Tibial artery (tissue), 4 donors: ENCODE results near the gene GLP2R.

ENCODE experiments used
- DNase-seq, 2 donors: peaks; one replicate each; pipeline ENCODE4 v3.0.0-alpha.2; 2019
- H3K27ac ChIP-seq, 2 donors: fragments of 200-600 bp; sonication (generic) in 1 of 2; 1 replicate in 1 of 2; 2 replicates in 1 of 2; pipeline ENCODE4 v1.5.1; 2018 to 2019; ENCODE audit warnings: mild to moderate bottlenecking in 1 of 2
- H3K27me3 ChIP-seq, 2 donors: fragments of 200-600 bp; sonication (generic) in 1 of 2; one replicate each; pipeline versions ENCODE4 v1.5.1 to v1.6.0; 2016 to 2019
- H3K36me3 ChIP-seq, 3 donors: fragments of 200-600 bp; sonication (generic) in 2 of 3; one replicate each; pipeline ENCODE4 v1.5.1; 2016 to 2019; ENCODE audit warnings: mild to moderate bottlenecking in 2 of 3
- H3K4me1 ChIP-seq, 4 donors: fragments of 200-600 bp; sonication (generic) in 2 of 4; 1 replicate in 3 of 4; 2 replicates in 1 of 4; pipeline ENCODE4 v1.5.1; 2016 to 2019
- H3K4me3 ChIP-seq, 2 donors: fragments of 200-600 bp; sonication (generic) in 1 of 2; 1 replicate in 1 of 2; 2 replicates in 1 of 2; pipeline ENCODE4 v1.5.1; 2018 to 2019; ENCODE audit warnings: mild to moderate bottlenecking in 2 of 2
- H3K9me3 ChIP-seq, 3 donors: fragments of 200-600 bp; sonication (generic) in 1 of 3; one replicate each; pipeline ENCODE4 v1.5.1; 2016 to 2019
- intact Hi-C: fragments of 100-400 bp; cut with DNase I; formaldehyde crosslinking; loops from one replicate; pipeline ENCODE4 v1.15.0; 2023; ENCODE audit warnings: low total_unique reads
- TF ChIP-seq, protein P1 (sequence below), 2 experiments: fragments of 200-600 bp in 1 of 2; fragments of 450-650 bp in 1 of 2; IDR thresholded peaks; one replicate each; pipeline ENCODE4 v1.5.1; 2017 to 2019; ENCODE audit warnings: antibody characterized with exemption in 2 of 2, mild to moderate bottlenecking in 1 of 2, moderate library complexity in 1 of 2

The GLP2R gene

DNA sequence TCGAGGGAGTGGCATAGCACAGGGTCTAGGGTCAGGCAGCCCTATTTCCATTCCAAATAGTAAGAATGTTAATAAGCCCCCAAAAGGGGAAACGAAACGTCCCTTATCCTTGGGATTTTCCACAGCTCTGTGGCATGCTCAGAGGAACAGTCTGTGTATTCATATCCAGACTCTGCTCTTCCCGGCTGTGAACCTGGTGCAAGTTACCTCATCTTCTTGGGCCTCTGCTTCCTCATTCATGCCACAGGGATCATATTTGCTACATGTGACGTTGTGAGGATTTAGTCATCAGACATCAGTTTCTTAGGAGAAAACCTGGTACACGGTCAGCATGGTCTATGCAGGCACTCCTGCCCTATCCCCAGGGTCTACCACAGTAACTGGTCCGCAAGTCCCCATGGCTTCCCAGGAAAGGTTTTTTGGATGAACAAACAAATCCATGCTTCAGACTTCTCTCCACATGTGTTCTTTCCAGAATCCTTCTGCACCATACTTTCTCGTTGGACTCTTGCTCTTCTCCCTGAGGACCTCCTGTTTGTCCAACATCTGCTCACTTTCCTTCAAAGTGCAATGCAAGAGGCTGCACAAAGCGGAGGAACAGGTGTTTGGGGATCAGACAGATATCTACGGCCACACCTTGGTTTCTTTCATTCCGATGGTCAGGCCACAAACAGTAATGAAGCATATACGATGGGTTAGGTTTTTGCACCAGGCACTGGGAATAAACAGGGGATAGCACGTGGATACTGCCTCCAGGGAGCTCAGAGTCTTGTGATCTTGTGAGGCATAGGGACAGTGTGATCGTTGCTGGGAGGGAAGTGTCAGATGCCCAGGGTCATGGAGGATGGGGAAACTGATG, 17.7 kb downstream of the GLP2R start:
- Histone ChIP-seq H3K4me1 (peaks cover 0 to 22% (median 15%) of the 10 kb centered on the region in 4 donors), H3K36me3 (no peaks in the 10 kb centered on the region), H3K27ac (peak overlapping the region; percentile 59 to 64), H3K27me3 (no peaks in the 10 kb centered on the region), H3K4me3 (no peak overlapping the region), H3K9me3 (no peaks in the 10 kb centered on the region)
- TF ChIP-seq, protein P1, sequence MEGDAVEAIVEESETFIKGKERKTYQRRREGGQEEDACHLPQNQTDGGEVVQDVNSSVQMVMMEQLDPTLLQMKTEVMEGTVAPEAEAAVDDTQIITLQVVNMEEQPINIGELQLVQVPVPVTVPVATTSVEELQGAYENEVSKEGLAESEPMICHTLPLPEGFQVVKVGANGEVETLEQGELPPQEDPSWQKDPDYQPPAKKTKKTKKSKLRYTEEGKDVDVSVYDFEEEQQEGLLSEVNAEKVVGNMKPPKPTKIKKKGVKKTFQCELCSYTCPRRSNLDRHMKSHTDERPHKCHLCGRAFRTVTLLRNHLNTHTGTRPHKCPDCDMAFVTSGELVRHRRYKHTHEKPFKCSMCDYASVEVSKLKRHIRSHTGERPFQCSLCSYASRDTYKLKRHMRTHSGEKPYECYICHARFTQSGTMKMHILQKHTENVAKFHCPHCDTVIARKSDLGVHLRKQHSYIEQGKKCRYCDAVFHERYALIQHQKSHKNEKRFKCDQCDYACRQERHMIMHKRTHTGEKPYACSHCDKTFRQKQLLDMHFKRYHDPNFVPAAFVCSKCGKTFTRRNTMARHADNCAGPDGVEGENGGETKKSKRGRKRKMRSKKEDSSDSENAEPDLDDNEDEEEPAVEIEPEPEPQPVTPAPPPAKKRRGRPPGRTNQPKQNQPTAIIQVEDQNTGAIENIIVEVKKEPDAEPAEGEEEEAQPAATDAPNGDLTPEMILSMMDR (IDR thresholded peaks at IDR 0.05) = no peak
- DNase-seq = no peak
- intact Hi-C loops = no loop called here

DNA sequence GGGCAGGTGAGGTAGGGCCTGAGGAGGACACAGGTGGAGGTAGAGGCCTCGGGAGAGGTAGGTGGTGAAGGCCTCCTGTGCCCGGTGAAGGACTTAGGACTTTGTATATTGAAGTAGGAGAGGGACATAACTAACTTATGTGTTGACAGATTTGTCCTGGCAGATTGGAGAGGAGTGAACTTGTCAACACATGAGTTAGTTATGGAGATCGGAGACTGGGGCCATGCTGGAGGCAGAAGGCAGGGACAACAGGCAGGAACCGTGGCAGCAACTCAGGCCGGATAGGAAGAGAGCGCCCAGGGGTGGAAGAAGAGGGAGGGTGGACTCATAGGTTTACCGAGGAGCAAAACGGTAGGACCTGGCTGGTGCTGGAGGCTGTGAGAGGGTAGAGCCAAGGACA, 18.4 kb downstream of the GLP2R start:
- intact Hi-C loops = no loop called here
- H3K27me3 ChIP-seq = no peaks in the 10 kb centered on the region
- no peak overlapping the region for H3K4me3 ChIP-seq
- TF ChIP-seq, protein P1 (IDR thresholded peaks at IDR 0.05) = no peak
- peaks cover 0 to 21% (median 15%) of the 10 kb centered on the region in 4 donors for H3K4me1 ChIP-seq
- no peak for DNase-seq
- H3K9me3 ChIP-seq = no peaks in the 10 kb centered on the region
- no peaks in the 10 kb centered on the region for H3K36me3 ChIP-seq
- peak overlapping the region in 1 of 2 donors; percentile 59 for H3K27ac ChIP-seq

GRCh38 chr17:9845306-9845705, 19.6 kb downstream of the GLP2R start:
- no peak overlapping the region for H3K4me3 ChIP-seq
- no peaks in the 10 kb centered on the region for H3K27me3 ChIP-seq
- H3K36me3 ChIP-seq = no peaks in the 10 kb centered on the region
- intact Hi-C loops = no loop called here
- H3K9me3 ChIP-seq = no peaks in the 10 kb centered on the region
- H3K4me1 ChIP-seq = peaks cover 0 to 21% (median 15%) of the 10 kb centered on the region in 4 donors
- no peak for DNase-seq
- TF ChIP-seq, protein P1 (IDR thresholded peaks at IDR 0.05) = no peak
- no peak overlapping the region for H3K27ac ChIP-seq

DNA sequence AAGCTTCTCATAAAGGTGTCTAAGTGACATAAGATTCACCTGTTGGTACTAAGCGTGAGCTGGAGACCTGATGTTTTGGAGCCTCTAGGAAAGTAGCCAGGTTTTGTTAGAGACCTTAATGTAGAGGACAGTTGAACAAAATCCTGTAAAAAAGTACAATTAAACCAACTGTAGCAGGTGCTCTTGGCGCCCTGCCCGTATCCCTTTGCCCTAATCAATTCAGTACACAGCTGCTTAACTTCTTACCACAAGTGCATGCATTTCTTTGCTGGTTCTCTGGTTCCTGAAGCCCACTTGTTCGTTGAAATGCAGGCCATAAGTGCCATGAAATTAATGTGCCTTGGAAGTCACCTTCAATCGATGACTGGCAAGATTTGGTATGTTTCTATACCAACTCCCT, 24.4 kb downstream of the GLP2R start:
- no peak overlapping the region for H3K4me3 ChIP-seq
- TF ChIP-seq, protein P1 (IDR thresholded peaks at IDR 0.05) = no peak
- no peaks in the 10 kb centered on the region for H3K9me3 ChIP-seq
- no peaks in the 10 kb centered on the region for H3K27me3 ChIP-seq
- H3K4me1 ChIP-seq = no peaks in the 10 kb centered on the region
- H3K27ac ChIP-seq = no peak overlapping the region
- no peaks in the 10 kb centered on the region for H3K36me3 ChIP-seq
- intact Hi-C loops = no loop called here
- no peak for DNase-seq

DNA sequence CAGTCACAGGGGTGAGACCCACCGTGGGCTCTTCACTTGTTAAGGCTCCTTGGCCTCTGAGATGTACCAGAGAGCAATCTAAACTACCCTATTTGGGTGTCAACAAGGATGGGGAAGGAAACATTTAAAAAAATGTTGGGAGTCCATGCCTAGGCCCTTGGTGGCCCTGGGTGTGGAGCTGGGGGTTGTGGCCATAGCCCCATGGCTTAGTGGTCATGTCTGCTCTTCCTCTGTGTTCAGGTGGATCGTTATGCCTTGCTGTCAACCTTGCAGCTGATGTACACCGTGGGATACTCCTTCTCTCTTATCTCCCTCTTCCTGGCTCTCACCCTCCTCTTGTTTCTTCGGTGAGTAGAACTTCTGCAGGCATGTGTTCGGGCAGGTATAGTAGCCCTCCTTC, 28.5 kb downstream of the GLP2R start:
- H3K4me1 ChIP-seq = no peaks in the 10 kb centered on the region
- TF ChIP-seq, protein P1 (IDR thresholded peaks at IDR 0.05) = no peak
- H3K27ac ChIP-seq = no peak overlapping the region
- no peak overlapping the region for H3K4me3 ChIP-seq
- intact Hi-C loops = no loop called here
- H3K27me3 ChIP-seq = no peaks in the 10 kb centered on the region
- H3K36me3 ChIP-seq = no peaks in the 10 kb centered on the region
- H3K9me3 ChIP-seq = peaks cover 0 to 8% (median 0%) of the 10 kb centered on the region in 3 donors
- no peak for DNase-seq
